Heart right ventricle (tissue), 16 donors: ENCODE measurements around the gene TMEM217. TPM values are rescaled to one million over a fixed set of nuclear protein-coding genes. Genes with fewer than 3 reads are reported as not detected.

Experiments
- ATAC-seq, 8 donors: fragments of 200-7000 bp; cut with Tn5 transposase; one replicate each; pipeline ENCODE4 v1.9.1; 2020; ENCODE audit warnings: mild to moderate bottlenecking in 8 of 8, moderate library complexity in 8 of 8, moderate number of reproducible peaks in 1 of 8
- DNase-seq, 2 donors: peaks; one replicate each; pipeline ENCODE4 v3.0.0-alpha.2; 2020
- H3K27ac ChIP-seq, 10 donors: fragments of 200-600 bp; sonication (generic) in 2 of 10; one replicate each; pipeline versions ENCODE4 v1.5.0 to v1.8.0; 2020 to 2022; ENCODE audit warnings: mild to moderate bottlenecking in 3 of 10
- H3K27me3 ChIP-seq, 7 donors: fragments of 200-600 bp; one replicate each; pipeline ENCODE4 v1.8.0; 2021 to 2022; ENCODE audit warnings: mild to moderate bottlenecking in 2 of 7
- H3K36me3 ChIP-seq, 9 donors: fragments of 200-600 bp; sonication (generic) in 1 of 9; one replicate each; pipeline versions ENCODE4 v1.5.0 to v1.8.0; 2020 to 2022; ENCODE audit warnings: mild to moderate bottlenecking in 2 of 9
- H3K4me1 ChIP-seq, 9 donors: fragments of 200-600 bp; sonication (generic) in 1 of 9; one replicate each; pipeline versions ENCODE4 v1.5.0 to v1.8.0; 2020 to 2022; ENCODE audit warnings: mild to moderate bottlenecking in 4 of 9
- H3K4me3 ChIP-seq, 10 donors: fragments of 200-600 bp; sonication (generic) in 2 of 10; one replicate each; pipeline versions ENCODE4 v1.5.0 to v1.8.0; 2020 to 2022; ENCODE audit warnings: mild to moderate bottlenecking in 7 of 10, moderate library complexity in 2 of 10
- H3K9me3 ChIP-seq, 11 donors: fragments of 200-600 bp in 10 of 11; sonication (generic) in 2 of 11; one replicate each; pipeline versions ENCODE4 v1.5.0 to v1.8.0; 2013 to 2022; ENCODE audit warnings: mild to moderate bottlenecking in 2 of 11, control low read depth in 1 of 11, moderate library complexity in 1 of 11
- CTCF ChIP-seq, 9 donors: fragments of 200-600 bp; sonication (generic) in 2 of 9; IDR thresholded peaks; one replicate each; pipeline versions ENCODE4 v1.5.0 to v1.8.0; 2021 to 2022; ENCODE audit warnings: antibody characterized with exemption in 9 of 9, mild to moderate bottlenecking in 5 of 9, moderate library complexity in 1 of 9
- WGBS, 2 donors: extraction: QIAGEN DNeasy Blood & Tissue Kit; methylation state at CpG; one replicate each; pipeline ENCODE4 v1.1.7; 2013; ENCODE audit warnings: inconsistent platforms in 1 of 2; 5-methylcytosine and 5-hydroxymethylcytosine counted together
- intact Hi-C, 10 donors: fragments of 100-400 bp; cut with DNase I; formaldehyde crosslinking; loops; one replicate each; pipeline versions ENCODE4 v1.11.1 to v1.14.2; 2022
- polyA plus RNA-seq, 2 donors: library from polyadenylated mRNA; stranded (reverse); fragments of 200-250 nt; gene quantifications; one replicate each; pipeline ENCODE4 v1.2.3, GENCODE V29; 2013
- total RNA-seq, 10 donors: library from RNA; stranded (reverse); fragmentation: NEBNext Ultra II Directional in 3 of 10; extraction: Animal tissue kit (Norgen Biotek cat#: 25700) in 3 of 10; gene quantifications; one replicate each; pipeline versions ENCODE4 v1.2.1 to v1.2.4, GENCODE V29; 2021 to 2023
- donor health status: Arrhythmogenic right ventricular cardiomyopathy.
- donor health status: ischemic (EF 13 %, LVEDD 7.1; RV severe dilation, severe dysfunction).
- donor health status: healthy with polysubstance abuse.
- donor health status: DM: no; HTN: yes; CAD: no.
- donor health status: DM: no; HTN: no; CAD: no.
- donor health status: ischemic (EF 25% LVEDD 6.9; RV normal size, moderate dysfunction).
- donor health status: ischemic (EF 25% LVEDD 5.7; RV mildly dilated, moderate dysfunction).
- donor health status: healthy.
- donor health status: DM: yes; HTN: yes; CAD: no.
- donor health status: Ischemic cardiomyopathy.
- donor health status: ischemic (EF 35%, LVEDD 5.7; RV mildly dilated, moderate dysfunction).
- donor health status: nonischemic (EF 11% LVEDD 7.7; RV severe dilation, severe dysfunction).
- donor health status: DM: yes; HTN: yes; CAD: no.
- donor health status: PGD.
- donor health status: ischemic (EF 29% LVEDD 5.4; RV normal size, mild dysfunction).
- donor health status: nonischemic (EF 23%, LVEDD 6.1; RV moderate dilation, normal function).

TMEM217 gene
- total and polyA plus RNA-seq, 12 donors, result 0.20 to 1.1 (median 0.41) TPM; not detected in 2

DNA sequence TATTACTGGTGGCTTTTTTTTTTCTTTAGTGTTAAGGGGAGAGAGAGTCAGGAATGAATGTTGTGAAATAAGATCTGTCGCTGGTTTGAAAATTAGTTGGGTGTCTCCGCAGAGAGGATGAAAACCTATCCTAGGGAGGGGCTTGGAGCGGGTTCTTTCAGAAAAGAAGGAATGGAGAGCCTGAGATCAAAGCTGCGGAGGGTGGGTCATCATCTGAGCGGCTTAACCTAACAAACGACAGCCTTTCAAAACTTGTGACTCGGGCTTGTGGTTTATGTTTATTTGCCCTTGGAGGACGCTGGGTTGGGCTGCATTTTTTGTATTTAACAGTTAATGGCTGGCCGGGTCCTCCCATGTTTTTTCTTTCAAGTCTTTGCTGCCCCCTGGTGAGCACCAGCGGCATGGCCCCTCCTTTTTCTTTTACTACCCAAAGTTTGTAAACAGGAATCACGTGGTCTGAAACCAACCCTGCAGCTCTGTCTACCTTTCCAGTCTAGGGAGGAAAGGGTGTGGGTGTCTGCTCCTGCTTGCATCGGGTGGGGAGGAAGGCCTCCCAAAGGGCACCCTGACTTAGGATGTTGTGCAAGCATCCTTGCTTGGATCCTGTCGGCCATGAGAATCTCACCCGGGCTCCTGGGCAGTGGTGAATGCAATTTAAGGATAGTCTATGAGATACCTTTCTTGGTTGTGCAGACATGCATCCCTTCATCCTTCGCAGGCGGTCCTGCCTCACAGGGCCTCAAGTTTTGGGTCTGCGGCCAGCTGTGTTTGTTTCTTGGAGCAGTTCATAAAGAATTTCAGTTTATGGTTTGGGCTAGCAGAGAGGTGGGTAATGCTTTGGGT, 85.8 kb downstream of the TMEM217 start:
- Histone ChIP-seq H3K4me3 (peak overlapping the region; percentile 71 to 96 (median 92)), H3K4me1 (peaks cover 0 to 69% (median 30%) of the 10 kb centered on the region in 9 donors), H3K36me3 (peaks cover 0 to 57% (median 22%) of the 10 kb centered on the region in 9 donors), H3K9me3 (no peaks in the 10 kb centered on the region), H3K27ac (peak overlapping the region; percentile 73 to 95 (median 91)), H3K27me3 (no peaks in the 10 kb centered on the region)
- peak; percentile 87 to 98 (median 94) for TF ChIP-seq CTCF (IDR thresholded peaks at IDR 0.05)
- ATAC-seq, result peak in 7 of 8 donors; percentile 0 to 38 (median 29)
- peak; percentile 79 to 91 for DNase-seq
- WGBS, 2 donors, result 13% methylated on average over 17 of the region's 17 CpGs
- intact Hi-C loops, result loop anchor here in 9 of 10 donors (1.0 to 10.0 kb wide), 14 partner anchors 35 to 285 kb away; partner anchors contain the start of gene C6orf89 (in 2 of the 9)

- intact Hi-C loops, result loop anchor here in 6 of 10 donors (1.0 to 10.0 kb wide), 8 partner anchors 34 to 284 kb away; partner anchors contain the start of gene C6orf89 (in 2 of the 6)
- no peaks in the 10 kb centered on the region for H3K9me3 ChIP-seq
- peak in 5 of 8 donors; percentile 27 to 36 (median 31) for ATAC-seq
Measured at GRCh38 chr6:37171201-37171969, 86.6 kb downstream of the TMEM217 start.

DNA sequence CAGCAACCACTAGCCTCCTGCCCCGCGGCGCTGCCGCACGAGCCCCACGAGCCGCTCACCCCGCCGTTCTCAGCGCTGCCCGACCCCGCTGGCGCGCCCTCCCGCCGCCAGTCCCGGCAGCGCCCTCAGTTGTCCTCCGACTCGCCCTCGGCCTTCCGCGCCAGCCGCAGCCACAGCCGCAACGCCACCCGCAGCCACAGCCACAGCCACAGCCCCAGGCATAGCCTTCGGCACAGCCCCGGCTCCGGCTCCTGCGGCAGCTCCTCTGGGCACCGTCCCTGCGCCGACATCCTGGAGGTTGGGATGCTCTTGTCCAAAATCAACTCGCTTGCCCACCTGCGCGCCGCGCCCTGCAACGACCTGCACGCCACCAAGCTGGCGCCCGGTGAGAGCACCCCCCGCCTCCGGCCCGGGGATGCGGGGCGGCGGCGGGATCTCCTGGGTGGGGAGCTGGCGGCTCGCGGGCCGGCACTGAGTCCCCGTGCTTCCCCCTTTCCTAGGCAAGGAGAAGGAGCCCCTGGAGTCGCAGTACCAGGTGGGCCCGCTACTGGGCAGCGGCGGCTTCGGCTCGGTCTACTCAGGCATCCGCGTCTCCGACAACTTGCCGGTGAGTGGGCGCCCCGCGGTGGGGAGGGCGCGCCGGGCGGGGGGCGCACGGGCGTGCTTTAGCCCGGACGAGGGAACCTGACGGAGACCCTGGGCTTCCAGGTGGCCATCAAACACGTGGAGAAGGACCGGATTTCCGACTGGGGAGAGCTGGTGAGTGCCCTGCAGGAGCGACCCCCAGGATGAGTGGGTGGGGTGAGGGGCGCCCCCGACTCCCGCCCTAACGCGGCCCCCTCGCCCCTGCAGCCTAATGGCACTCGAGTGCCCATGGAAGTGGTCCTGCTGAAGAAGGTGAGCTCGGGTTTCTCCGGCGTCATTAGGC, 87.4 kb downstream of the TMEM217 start:
- Histone ChIP-seq H3K9me3 (no peaks in the 10 kb centered on the region), H3K4me3 (peak overlapping the region; percentile 71 to 96 (median 92)), H3K27ac (peak overlapping the region; percentile 73 to 95 (median 91)), H3K36me3 (peaks cover 0 to 48% (median 22%) of the 10 kb centered on the region in 9 donors), H3K27me3 (no peaks in the 10 kb centered on the region), H3K4me1 (peaks cover 0 to 52% (median 30%) of the 10 kb centered on the region in 9 donors)
- intact Hi-C loops, result loop anchor here in 7 of 10 donors (1.0 to 10.0 kb wide), 10 partner anchors 33 to 283 kb away; partner anchors contain the start of gene C6orf89 (in 2 of the 7)
- peak; percentile 44 to 53 for DNase-seq
- peak in 6 of 8 donors; percentile 0 to 38 (median 4) for ATAC-seq
- 0 to 1% methylated on average over 72 to 91 of the region's 92 CpGs for WGBS, 2 donors
- TF ChIP-seq CTCF (IDR thresholded peaks at IDR 0.05), result peak in 5 of 9 donors; percentile 4 to 34 (median 15)

More at GRCh38 chr6:37171201-37171969, 86.6 kb downstream of the TMEM217 start:
- DNase-seq, result peak; percentile 51 to 57
- H3K4me1 ChIP-seq, result peaks cover 0 to 61% (median 30%) of the 10 kb centered on the region in 9 donors
- peak overlapping the region; percentile 73 to 95 (median 91) for H3K27ac ChIP-seq
- H3K27me3 ChIP-seq, result no peaks in the 10 kb centered on the region
- peaks cover 0 to 56% (median 22%) of the 10 kb centered on the region in 9 donors for H3K36me3 ChIP-seq
- 1 to 2% methylated on average over 45 of the region's 45 CpGs for WGBS, 2 donors
- TF ChIP-seq CTCF (IDR thresholded peaks at IDR 0.05), result no peak
- H3K4me3 ChIP-seq, result peak overlapping the region; percentile 71 to 96 (median 92)
